Body of pancreas (tissue), 4 donors: ENCODE results near the gene EXOC3. TPM values are rescaled to one million over a fixed set of nuclear protein-coding genes. Genes with fewer than 3 reads are reported as not detected.

ENCODE experiments used
- ATAC-seq: fragments of 150-250 bp; one replicate; pipeline ENCODE4 v1.9.1; 2016
- DNase-seq, 4 donors: peaks; one replicate each; pipeline ENCODE4 v3.0.0-alpha.2; 2019
- H3K27ac ChIP-seq, 4 donors: fragments of 200-600 bp; sonication (generic); 1 replicate in 3 of 4; 2 replicates in 1 of 4; pipeline versions ENCODE4 v1.5.1 to v1.6.1; 2016 to 2019; ENCODE audit warnings: mild to moderate bottlenecking in 1 of 4, mixed read lengths in 1 of 4, moderate library complexity in 1 of 4
- H3K27me3 ChIP-seq, 2 donors: fragments of 200-600 bp; sonication (generic); one replicate each; pipeline ENCODE4 v1.6.0; 2016; ENCODE audit warnings: mild to moderate bottlenecking in 1 of 2
- H3K36me3 ChIP-seq, 2 donors: fragments of 200-600 bp; sonication (generic); replicated peaks in 1 of 2; 2 replicates each; pipeline ENCODE4 v1.5.1; 2016; ENCODE audit warnings: low read depth in 2 of 2; ENCODE audit not compliant: insufficient read depth in 1 of 2
- H3K4me1 ChIP-seq: fragments of 200-600 bp; sonication (generic); one replicate; pipeline ENCODE4 v1.6.0; 2016
- H3K4me3 ChIP-seq, 2 donors: fragments of 200-600 bp; sonication (generic); 1 replicate in 1 of 2; 2 replicates in 1 of 2; pipeline ENCODE4 v1.5.1; 2016 to 2019
- H3K9me3 ChIP-seq, 3 donors: fragments of 200-600 bp; sonication (generic); 1 replicate in 2 of 3; 2 replicates in 1 of 3; pipeline ENCODE4 v1.5.1; 2016
- CTCF ChIP-seq, 7 experiments: fragments of 450-650 bp in 4 of 7; fragments of 200-600 bp in 3 of 7; sonication (generic) in 3 of 7; IDR thresholded peaks; one replicate each; pipeline ENCODE4 v1.5.1; 2016 to 2019; ENCODE audit warnings: antibody characterized with exemption in 7 of 7
- POLR2A ChIP-seq, 3 donors: fragments of 450-650 bp; IDR thresholded peaks; one replicate each; pipeline ENCODE4 v1.6.1; 2016; ENCODE audit warnings: antibody characterized with exemption in 3 of 3, mild to moderate bottlenecking in 2 of 3
- WGBS, 2 donors: methylation state at CpG; one replicate each; pipeline ENCODE4 v1.1.5; 2017; 5-methylcytosine and 5-hydroxymethylcytosine counted together
- intact Hi-C: fragments of 100-400 bp; cut with DNase I; formaldehyde crosslinking; loops from one replicate; pipeline ENCODE4 v1.15.1; 2023
- total RNA-seq, 2 donors: library from RNA; depleted of rRNA; stranded (reverse); fragments of >200 nt; gene quantifications; one replicate each; pipeline ENCODE4 v1.1.0, GENCODE V29; 2016

The EXOC3 gene
- total RNA-seq, 2 donors from 2014 or later, result 32.2 to 79.1 TPM

- H3K27me3 ChIP-seq, result no peaks in the 10 kb centered on the region
- no peak overlapping the region for H3K4me3 ChIP-seq
- 85 to 90% methylated on average over 11 to 21 of the region's 21 CpGs for WGBS, 2 donors
- peaks cover 0 to 9% (median 0%) of the 10 kb centered on the region in 3 donors for H3K9me3 ChIP-seq
- ATAC-seq (no peak), DNase-seq (peak in 1 of 4 donors; percentile 8)
- peaks cover 10% of the 10 kb centered on the region for H3K4me1 ChIP-seq
- no peak for TF ChIP-seq POLR2A (IDR thresholded peaks at IDR 0.05)
- no peak for TF ChIP-seq CTCF (IDR thresholded peaks at IDR 0.05)
- no peak overlapping the region for H3K27ac ChIP-seq
- H3K36me3 ChIP-seq, result peaks cover 0 to 19% of the 10 kb centered on the region in 2 donors
- intact Hi-C loops, result no loop called here
Observed at GRCh38 chr5:447501-447900, 4.5 kb downstream of the EXOC3 start.

- TF ChIP-seq CTCF (IDR thresholded peaks at IDR 0.05) (no peak), POLR2A (IDR thresholded peaks at IDR 0.05) (no peak)
- peaks cover 0 to 9% (median 0%) of the 10 kb centered on the region in 3 donors for H3K9me3 ChIP-seq
- H3K27me3 ChIP-seq, result no peaks in the 10 kb centered on the region
- H3K36me3 ChIP-seq, result peaks cover 0 to 21% of the 10 kb centered on the region in 2 donors
- ATAC-seq (no peak), DNase-seq (peak in 2 of 4 donors; percentile 10 to 69)
- intact Hi-C loops, result no loop called here
- 82 to 84% methylated on average over 21 of the region's 21 CpGs for WGBS, 2 donors
- no peak overlapping the region for H3K27ac ChIP-seq
- peaks cover 10% of the 10 kb centered on the region for H3K4me1 ChIP-seq
- no peak overlapping the region for H3K4me3 ChIP-seq
Observed at GRCh38 chr5:448061-448765, 5.2 kb downstream of the EXOC3 start.

- Histone ChIP-seq H3K36me3 (peaks cover 0 to 25% of the 10 kb centered on the region in 2 donors), H3K4me1 (peaks cover 9% of the 10 kb centered on the region), H3K4me3 (no peak overlapping the region), H3K27ac (no peak overlapping the region), H3K27me3 (no peaks in the 10 kb centered on the region), H3K9me3 (peaks cover 0 to 9% (median 0%) of the 10 kb centered on the region in 3 donors)
- 84 to 90% methylated on average over 12 of the region's 12 CpGs for WGBS, 2 donors
- TF ChIP-seq POLR2A (IDR thresholded peaks at IDR 0.05) (no peak), CTCF (IDR thresholded peaks at IDR 0.05) (no peak)
- intact Hi-C loops, result no loop called here
- no peak for ATAC-seq
- no peak for DNase-seq
Observed at GRCh38 chr5:448766-449090, 5.8 kb downstream of the EXOC3 start.

- TF ChIP-seq POLR2A (IDR thresholded peaks at IDR 0.05) (no peak), CTCF (IDR thresholded peaks at IDR 0.05) (no peak)
- no peak for ATAC-seq
- peaks cover 0 to 9% (median 0%) of the 10 kb centered on the region in 3 donors for H3K9me3 ChIP-seq
- H3K36me3 ChIP-seq, result peaks cover 0 to 29% of the 10 kb centered on the region in 2 donors
- H3K27me3 ChIP-seq, result no peaks in the 10 kb centered on the region
- H3K4me3 ChIP-seq, result no peak overlapping the region
- intact Hi-C loops, result no loop called here
- DNase-seq, result no peak
- no peak overlapping the region for H3K27ac ChIP-seq
- H3K4me1 ChIP-seq, result peaks cover 4% of the 10 kb centered on the region
- 96% methylated on average over 5 of the region's 5 CpGs for WGBS, 2 donors
Observed at GRCh38 chr5:449151-449550, 6.2 kb downstream of the EXOC3 start.
